Measurements from ENCODE around the gene MAN1B1. TPM values are rescaled to one million over a fixed set of nuclear protein-coding genes. Genes with fewer than 3 reads are reported as not detected.

The MAN1B1 gene
- total RNA-seq (10 to 100 TPM; 38.3 to 61.3 TPM), polyA plus RNA-seq (ENCODE audit: insufficient read length in 2 of 2) (10 to 100 TPM; 63.3 to 81.3 TPM)
- long read RNA-seq, donor 1, full-length matches to known transcripts = 16 of 16 reads
- long read RNA-seq, donor 1, partial matches to known transcripts = 0 of 16 reads
- long read RNA-seq, donor 1, other reads (novel, unspliced or antisense) = 0 of 16 reads
- long read RNA-seq, donor 2, full-length matches to known transcripts = 6 of 15 reads
- long read RNA-seq, donor 2, partial matches to known transcripts = 0 of 15 reads
- long read RNA-seq, donor 2, other reads (novel, unspliced or antisense) = 9 of 15 reads
- long read RNA-seq, donor 3, full-length matches to known transcripts = 7 of 20 reads
- long read RNA-seq, donor 3, partial matches to known transcripts = 5 of 20 reads
- long read RNA-seq, donor 3, other reads (novel, unspliced or antisense) = 8 of 20 reads
- long read RNA-seq, donor 4, full-length matches to known transcripts = 16 of 23 reads
- long read RNA-seq, donor 4, partial matches to known transcripts = 7 of 23 reads
- long read RNA-seq, donor 4, other reads (novel, unspliced or antisense) = 0 of 23 reads

- DNase-seq (ENCODE audit: low read depth in 4 of 6, low spot score in 6 of 6) = peak; percentile 88 to 99 (median 94)
- Histone ChIP-seq H3K4me3 (ENCODE audit: low read depth, low read length) (peak within 1 kb of the TSS; percentile 80), H3K4me1 (ENCODE audit: control insufficient read depth, insufficient read depth, low read length) (peaks cover 24% of the 10 kb centered on the region), H3K27me3 (ENCODE audit: control insufficient read depth, insufficient read depth, low read length) (peaks cover 12% of the 10 kb centered on the region), H3K27ac (ENCODE audit: low read depth, low read length) (peak within 1 kb of the TSS; percentile 89), H3K9me3 (ENCODE audit: control insufficient read depth, insufficient read depth, low read length) (no peaks in the 10 kb centered on the region), H3K36me3 (ENCODE audit: control insufficient read depth, insufficient read depth, low read length) (peaks cover 38% of the 10 kb centered on the region)
- under 1% methylated on average over 101 of the region's 101 CpGs for WGBS (ENCODE audit: insufficient coverage)
Measured at GRCh38 chr9:137086531-137087408, at the start of gene MAN1B1. Gene MAN1B1, plus strand, starts transcription at chr9:137086985. Its CDS starts 15 bp downstream, at chr9:137087000.

DNA sequence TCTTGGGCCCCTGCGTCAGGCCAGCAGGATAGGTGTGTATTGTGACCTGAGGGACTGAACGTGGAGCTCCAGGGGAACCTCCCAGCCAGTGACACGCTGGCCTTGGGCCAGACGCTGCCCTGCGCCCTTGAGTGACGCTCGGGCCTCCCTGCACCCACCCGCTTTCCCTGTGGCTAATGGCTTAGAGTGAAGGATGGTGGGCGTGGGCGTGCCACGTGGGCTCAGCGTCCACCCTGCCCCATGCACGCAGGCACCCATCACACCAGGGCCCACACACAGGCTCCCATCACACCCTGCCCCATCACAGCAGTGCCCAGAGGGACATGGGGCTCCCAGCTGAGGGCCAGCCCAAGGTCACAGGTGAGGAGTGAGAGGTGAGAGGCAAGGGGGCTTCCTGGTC lies 49.8 kb upstream of the MAN1B1 start:
- no peak overlapping the region for H3K27ac ChIP-seq (ENCODE audit: low read depth, low read length)
- no peaks in the 10 kb centered on the region for H3K27me3 ChIP-seq (ENCODE audit: control insufficient read depth, insufficient read depth, low read length)
- H3K9me3 ChIP-seq (ENCODE audit: control insufficient read depth, insufficient read depth, low read length) = no peaks in the 10 kb centered on the region
- DNase-seq (ENCODE audit: low read depth in 4 of 6, low spot score in 6 of 6) = no peak
- peaks cover 60% of the 10 kb centered on the region for H3K36me3 ChIP-seq (ENCODE audit: control insufficient read depth, insufficient read depth, low read length)
- H3K4me3 ChIP-seq (ENCODE audit: low read depth, low read length) = no peak overlapping the region
- WGBS (ENCODE audit: insufficient coverage) = 100% methylated on average over 1 of the region's 13 CpGs
- peaks cover 25% of the 10 kb centered on the region for H3K4me1 ChIP-seq (ENCODE audit: control insufficient read depth, insufficient read depth, low read length)

GRCh38 chr9:137037483-137037882 lies 49.3 kb upstream of the MAN1B1 start:
- Histone ChIP-seq H3K9me3 (ENCODE audit: control insufficient read depth, insufficient read depth, low read length) (no peaks in the 10 kb centered on the region), H3K4me3 (ENCODE audit: low read depth, low read length) (no peak overlapping the region), H3K27me3 (ENCODE audit: control insufficient read depth, insufficient read depth, low read length) (no peaks in the 10 kb centered on the region), H3K36me3 (ENCODE audit: control insufficient read depth, insufficient read depth, low read length) (peaks cover 64% of the 10 kb centered on the region), H3K27ac (ENCODE audit: low read depth, low read length) (no peak overlapping the region), H3K4me1 (ENCODE audit: control insufficient read depth, insufficient read depth, low read length) (peaks cover 25% of the 10 kb centered on the region)
- 72% methylated on average over 4 of the region's 10 CpGs for WGBS (ENCODE audit: insufficient coverage)
- DNase-seq (ENCODE audit: low read depth in 4 of 6, low spot score in 6 of 6) = no peak

- Histone ChIP-seq H3K27me3 (ENCODE audit: control insufficient read depth, insufficient read depth, low read length) (no peaks in the 10 kb centered on the region), H3K4me3 (ENCODE audit: low read depth, low read length) (no peak overlapping the region), H3K9me3 (ENCODE audit: control insufficient read depth, insufficient read depth, low read length) (no peaks in the 10 kb centered on the region), H3K36me3 (ENCODE audit: control insufficient read depth, insufficient read depth, low read length) (peaks cover 77% of the 10 kb centered on the region), H3K4me1 (ENCODE audit: control insufficient read depth, insufficient read depth, low read length) (peaks cover 34% of the 10 kb centered on the region), H3K27ac (ENCODE audit: low read depth, low read length) (no peak overlapping the region)
- DNase-seq (ENCODE audit: low read depth in 4 of 6, low spot score in 6 of 6) = no peak
- WGBS (ENCODE audit: insufficient coverage) = 94% methylated on average over 3 of the region's 9 CpGs
Measured at GRCh38 chr9:137038916-137039315, 47.9 kb upstream of the MAN1B1 start.

DNA sequence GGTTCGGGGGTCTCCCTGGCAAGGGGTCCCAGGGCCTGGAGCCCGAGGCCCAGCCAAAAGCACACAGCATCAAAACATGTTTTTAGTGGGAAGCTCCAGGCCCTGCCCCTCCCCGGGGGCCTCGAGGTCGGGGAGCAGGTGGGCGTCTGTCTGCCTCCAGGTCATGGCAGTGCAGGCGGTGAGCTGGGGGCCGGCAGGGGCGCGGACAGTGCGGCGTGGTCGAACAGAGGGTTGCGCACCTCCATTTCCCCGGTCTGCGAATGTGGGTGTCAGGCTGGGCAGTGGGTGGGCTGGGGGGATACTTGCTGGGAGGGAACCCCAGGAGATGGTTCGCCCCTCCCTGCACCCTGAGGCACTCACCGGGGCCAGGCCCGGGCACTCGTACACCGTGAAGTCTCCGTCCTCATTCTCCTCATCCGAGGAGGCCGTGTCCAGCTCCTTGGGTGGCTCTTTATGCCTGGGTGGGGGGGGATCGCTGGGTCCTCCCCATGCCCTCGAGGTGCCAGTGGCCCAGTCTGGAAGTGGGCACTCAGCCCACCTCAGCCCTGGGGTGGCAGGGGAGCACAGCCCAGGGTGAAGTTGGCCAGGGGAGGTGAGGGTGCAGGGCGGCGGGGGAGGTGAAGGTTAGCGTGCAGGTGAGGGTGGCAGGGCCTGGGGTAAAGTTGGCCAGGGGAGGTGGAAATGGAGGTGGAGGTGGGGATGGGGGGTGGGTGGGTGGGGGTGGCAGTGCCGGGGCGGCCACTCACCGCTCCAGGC lies 47.0 kb upstream of the MAN1B1 start:
- H3K27ac ChIP-seq (ENCODE audit: low read depth, low read length) = no peak overlapping the region
- WGBS (ENCODE audit: insufficient coverage) = 86% methylated on average over 17 of the region's 32 CpGs
- H3K36me3 ChIP-seq (ENCODE audit: control insufficient read depth, insufficient read depth, low read length) = peaks cover 83% of the 10 kb centered on the region
- H3K4me1 ChIP-seq (ENCODE audit: control insufficient read depth, insufficient read depth, low read length) = peaks cover 36% of the 10 kb centered on the region
- H3K27me3 ChIP-seq (ENCODE audit: control insufficient read depth, insufficient read depth, low read length) = no peaks in the 10 kb centered on the region
- no peak overlapping the region for H3K4me3 ChIP-seq (ENCODE audit: low read depth, low read length)
- no peaks in the 10 kb centered on the region for H3K9me3 ChIP-seq (ENCODE audit: control insufficient read depth, insufficient read depth, low read length)
- no peak for DNase-seq (ENCODE audit: low read depth in 4 of 6, low spot score in 6 of 6)

DNA sequence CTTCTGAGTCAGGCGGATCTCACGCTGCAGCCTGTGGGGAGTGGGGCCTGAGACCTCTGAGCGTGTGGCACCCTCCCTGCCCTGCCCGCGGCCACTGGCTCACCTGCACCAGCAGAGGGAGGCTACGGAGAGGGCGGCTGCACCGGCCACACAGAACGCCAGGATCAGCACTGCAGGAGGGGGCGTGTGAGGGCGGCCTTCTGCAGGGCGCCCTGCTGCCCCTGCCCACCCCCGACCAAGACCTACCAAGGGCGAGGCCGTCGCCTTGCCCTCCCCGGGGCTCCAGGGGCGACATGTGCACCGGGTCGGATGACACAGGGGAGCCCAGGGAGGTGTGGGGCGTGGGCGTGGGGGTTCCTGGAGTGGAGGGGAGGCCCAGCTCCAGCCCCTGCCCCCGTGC lies 46.2 kb upstream of the MAN1B1 start:
- 88% methylated on average over 23 of the region's 23 CpGs for WGBS (ENCODE audit: insufficient coverage)
- H3K36me3 ChIP-seq (ENCODE audit: control insufficient read depth, insufficient read depth, low read length) = peaks cover 86% of the 10 kb centered on the region
- H3K4me1 ChIP-seq (ENCODE audit: control insufficient read depth, insufficient read depth, low read length) = peaks cover 36% of the 10 kb centered on the region
- no peak overlapping the region for H3K27ac ChIP-seq (ENCODE audit: low read depth, low read length)
- H3K4me3 ChIP-seq (ENCODE audit: low read depth, low read length) = no peak overlapping the region
- DNase-seq (ENCODE audit: low read depth in 4 of 6, low spot score in 6 of 6) = no peak
- no peaks in the 10 kb centered on the region for H3K9me3 ChIP-seq (ENCODE audit: control insufficient read depth, insufficient read depth, low read length)
- H3K27me3 ChIP-seq (ENCODE audit: control insufficient read depth, insufficient read depth, low read length) = no peaks in the 10 kb centered on the region

DNA sequence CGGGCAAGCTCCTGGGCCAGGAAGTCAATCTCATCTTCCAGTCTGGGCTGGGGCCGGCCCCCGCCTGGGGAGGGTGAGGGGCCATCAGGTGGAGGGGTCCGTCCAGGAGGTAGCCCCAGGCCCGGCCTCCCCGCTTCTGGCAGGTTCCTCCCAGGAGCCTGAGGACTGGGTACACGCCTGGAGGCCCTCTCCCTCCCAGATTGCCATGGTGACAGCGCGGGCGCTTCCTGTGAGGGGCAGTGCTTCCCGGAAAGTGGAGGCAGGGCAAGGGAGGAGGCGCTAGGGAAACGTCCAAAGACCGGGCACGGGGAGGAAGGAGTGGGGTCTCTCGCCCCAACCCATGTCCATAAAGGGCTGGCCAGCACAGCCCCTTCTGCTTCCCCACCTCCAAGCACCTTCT lies 45.7 kb upstream of the MAN1B1 start:
- DNase-seq (ENCODE audit: low read depth in 4 of 6, low spot score in 6 of 6) = no peak
- H3K9me3 ChIP-seq (ENCODE audit: control insufficient read depth, insufficient read depth, low read length) = no peaks in the 10 kb centered on the region
- WGBS (ENCODE audit: insufficient coverage) = 50% methylated on average over 8 of the region's 16 CpGs
- H3K36me3 ChIP-seq (ENCODE audit: control insufficient read depth, insufficient read depth, low read length) = peaks cover 84% of the 10 kb centered on the region
- H3K27me3 ChIP-seq (ENCODE audit: control insufficient read depth, insufficient read depth, low read length) = no peaks in the 10 kb centered on the region
- H3K27ac ChIP-seq (ENCODE audit: low read depth, low read length) = no peak overlapping the region
- H3K4me1 ChIP-seq (ENCODE audit: control insufficient read depth, insufficient read depth, low read length) = peaks cover 34% of the 10 kb centered on the region
- H3K4me3 ChIP-seq (ENCODE audit: low read depth, low read length) = no peak overlapping the region

DNA sequence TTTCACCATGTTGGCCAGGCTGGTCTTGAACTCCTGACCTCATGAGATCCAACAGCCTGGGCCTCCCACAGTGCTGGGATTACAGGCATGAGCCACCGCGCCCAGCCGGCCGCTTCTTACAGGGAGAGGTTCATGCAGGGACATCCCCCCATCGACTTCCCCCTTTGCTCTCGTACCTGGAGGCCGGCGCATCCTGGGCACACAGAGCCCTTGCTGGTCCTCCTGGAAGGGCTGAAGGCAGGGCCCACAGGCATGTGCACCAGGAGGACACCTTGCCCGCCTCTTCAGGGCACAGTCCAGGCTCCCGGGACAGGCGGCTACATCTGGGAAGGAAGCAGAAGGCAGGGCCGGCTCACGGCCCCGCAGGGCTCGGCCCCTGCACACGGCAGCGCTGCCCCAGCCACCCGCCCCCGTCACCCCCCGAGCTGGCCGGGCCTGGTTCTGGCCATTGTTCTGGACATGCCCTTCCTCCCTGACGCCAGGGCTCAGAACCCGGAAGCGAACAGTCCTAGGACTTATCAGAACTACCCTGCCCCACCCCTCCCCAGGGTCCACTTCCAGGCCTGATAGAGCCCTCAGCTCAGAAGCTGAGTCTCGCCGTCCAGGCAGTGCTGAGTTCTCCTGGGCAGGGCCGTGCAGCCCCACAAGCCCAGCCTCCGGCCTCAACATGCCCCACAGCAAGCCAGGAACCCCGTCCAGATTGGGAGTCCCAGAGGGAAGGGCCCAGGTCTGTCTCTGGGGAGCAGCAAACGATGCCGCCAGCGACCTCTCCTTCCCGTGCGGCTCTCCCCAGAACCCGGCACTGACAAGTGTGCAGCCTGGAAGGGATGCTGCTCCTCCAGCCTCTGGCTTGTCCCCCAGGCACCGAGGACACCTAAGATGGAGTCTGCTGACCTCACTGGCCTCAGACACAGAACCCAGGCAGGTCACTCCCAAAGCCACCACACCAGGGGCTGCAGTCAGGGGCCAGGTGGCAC lies 43.7 kb upstream of the MAN1B1 start:
- H3K4me1 ChIP-seq (ENCODE audit: control insufficient read depth, insufficient read depth, low read length) = peaks cover 52% of the 10 kb centered on the region
- peaks cover 7% of the 10 kb centered on the region for H3K27me3 ChIP-seq (ENCODE audit: control insufficient read depth, insufficient read depth, low read length)
- no peaks in the 10 kb centered on the region for H3K9me3 ChIP-seq (ENCODE audit: control insufficient read depth, insufficient read depth, low read length)
- H3K36me3 ChIP-seq (ENCODE audit: control insufficient read depth, insufficient read depth, low read length) = peaks cover 68% of the 10 kb centered on the region
- H3K27ac ChIP-seq (ENCODE audit: low read depth, low read length) = no peak overlapping the region
- no peak for DNase-seq (ENCODE audit: low read depth in 4 of 6, low spot score in 6 of 6)
- 74% methylated on average over 28 of the region's 36 CpGs for WGBS (ENCODE audit: insufficient coverage)
- no peak overlapping the region for H3K4me3 ChIP-seq (ENCODE audit: low read depth, low read length)
